HG03354 (cell line): ENCODE data around the gene CHCHD4.

Experiments used
- ATAC-seq: cut with Tn5 transposase; IDR thresholded peaks from one replicate; pipeline ENCODE4 v1.9.1; 2021; ENCODE audit warnings: mild to moderate bottlenecking; ENCODE audit not compliant: unreplicated experiment, poor library complexity, severe bottlenecking

Gene CHCHD4

DNA sequence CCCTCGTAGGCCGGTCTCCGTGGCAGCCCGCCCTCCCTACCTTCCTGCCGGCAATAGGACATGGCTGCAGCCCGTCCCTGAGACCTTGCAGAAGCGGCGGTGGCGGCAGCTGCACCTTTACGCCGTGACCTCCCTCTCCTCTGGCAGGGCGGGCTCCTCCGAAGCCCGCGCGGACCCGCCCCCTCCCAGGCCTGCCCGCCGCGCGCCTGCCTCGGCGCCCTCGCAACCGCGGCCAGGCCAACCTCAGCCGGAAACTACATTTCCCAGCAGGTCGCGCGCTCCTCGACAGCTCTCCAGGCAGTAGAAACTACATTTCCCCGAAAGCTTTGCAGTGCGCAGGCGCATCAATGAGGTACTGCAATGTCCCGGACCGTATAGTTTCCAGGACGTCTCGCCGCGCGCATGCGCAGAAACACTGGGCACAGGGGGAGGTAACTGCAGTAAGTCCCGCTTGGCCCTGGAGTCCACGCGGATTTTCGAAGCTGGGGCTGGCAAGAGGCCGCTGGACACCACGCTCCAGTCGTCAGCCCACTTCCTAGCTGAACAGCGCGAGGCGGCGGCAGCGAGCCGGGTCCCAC is at the start of gene CHCHD4, which contains the start of gene TMEM43:
Gene CHCHD4 (minus strand): TSS at position 256 of the 578 bp plus-strand sequence. CDS start 194 bp downstream, at position 62.
Gene TMEM43 (plus strand): TSS at position 438 of the 578 bp plus-strand sequence. CDS start 142 bp downstream, outside the sequence.
- ATAC-seq, result peak; percentile 89

DNA sequence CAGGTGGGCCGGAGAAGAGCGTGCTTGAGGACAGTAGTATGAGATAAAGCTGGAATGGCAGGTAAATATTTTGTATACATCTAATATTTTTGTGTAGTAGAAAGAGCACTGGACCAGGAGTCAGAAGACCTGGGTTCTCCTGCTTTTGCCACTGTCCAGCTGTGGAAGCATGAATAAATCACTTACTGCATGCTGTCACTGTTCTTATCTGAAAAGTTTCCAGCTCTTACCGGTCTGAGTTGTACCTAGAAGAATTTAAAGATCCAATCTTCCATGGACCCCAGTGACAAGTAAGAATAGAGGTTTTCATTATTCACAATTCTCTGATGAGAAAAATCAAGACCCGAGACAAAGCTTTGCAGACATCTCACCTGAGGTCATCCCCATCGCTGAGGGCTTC is 47.8 kb upstream of the CHCHD4 start:
- no peak for ATAC-seq

DNA sequence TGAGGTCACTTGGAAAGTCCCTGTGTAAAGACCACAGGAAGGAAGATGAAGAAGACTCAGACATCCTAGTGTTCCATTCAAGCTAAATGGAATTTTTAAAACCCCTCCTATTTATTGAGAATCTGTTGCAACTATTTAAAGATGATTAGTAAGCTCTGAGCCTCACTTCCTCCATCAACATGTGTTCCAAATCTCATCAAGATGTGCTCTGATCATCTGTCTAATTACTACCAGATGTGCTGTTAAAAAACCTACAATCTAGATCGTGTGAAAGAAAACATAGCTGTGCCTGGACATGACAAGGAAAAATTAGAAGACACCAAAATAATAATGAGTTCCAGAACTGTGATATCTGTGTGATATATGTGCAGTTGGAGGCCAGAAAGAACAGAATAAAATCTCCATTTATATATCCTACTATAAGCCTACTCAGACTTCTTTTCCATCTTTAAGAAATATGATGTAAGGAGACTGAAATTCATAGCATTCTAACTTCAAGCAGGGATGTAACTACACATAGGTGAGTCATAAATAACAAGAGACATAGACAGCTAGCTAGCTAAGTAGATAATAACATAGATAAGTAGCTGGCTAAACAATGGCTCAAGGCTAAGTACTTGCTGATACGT is 46.0 kb upstream of the CHCHD4 start:
- ATAC-seq, result no peak

DNA sequence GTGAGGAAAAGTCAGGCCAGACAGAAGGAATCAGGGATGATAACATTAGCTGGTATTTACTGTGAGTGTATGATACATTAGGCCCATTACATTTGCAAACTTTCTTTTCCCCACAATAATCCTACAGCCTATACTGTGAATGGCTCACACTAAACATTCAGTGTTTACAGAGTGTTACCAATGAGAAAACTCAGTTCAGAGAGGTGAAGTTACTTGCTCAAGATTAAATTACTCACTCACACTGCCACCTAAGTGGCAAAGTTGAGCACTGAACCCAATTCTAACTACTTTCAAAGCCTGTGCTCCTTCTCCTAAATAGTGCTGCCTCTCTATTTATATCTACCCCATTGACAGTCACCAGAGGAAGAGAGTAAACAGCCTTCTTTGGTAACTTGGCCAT is 45.2 kb upstream of the CHCHD4 start:
- ATAC-seq, result no peak

DNA sequence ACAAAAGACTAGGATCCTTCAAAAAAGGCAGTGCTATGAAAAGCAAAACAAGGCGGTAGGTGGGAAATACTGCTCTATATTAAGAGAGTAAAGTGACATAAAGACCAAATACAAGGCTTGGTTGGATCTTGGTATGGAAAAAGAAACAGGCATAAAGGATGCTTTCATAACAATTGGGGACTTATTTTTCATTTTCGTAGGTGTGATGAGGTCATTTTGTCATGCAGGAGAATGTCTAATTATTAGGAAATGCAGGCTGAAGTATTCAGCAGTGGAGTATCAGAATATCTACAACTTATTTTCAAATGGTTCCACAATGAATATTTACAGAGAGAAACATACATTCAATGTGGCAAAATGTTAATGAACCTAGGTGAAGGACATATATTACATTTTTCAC is 44.8 kb upstream of the CHCHD4 start:
- no peak for ATAC-seq

DNA sequence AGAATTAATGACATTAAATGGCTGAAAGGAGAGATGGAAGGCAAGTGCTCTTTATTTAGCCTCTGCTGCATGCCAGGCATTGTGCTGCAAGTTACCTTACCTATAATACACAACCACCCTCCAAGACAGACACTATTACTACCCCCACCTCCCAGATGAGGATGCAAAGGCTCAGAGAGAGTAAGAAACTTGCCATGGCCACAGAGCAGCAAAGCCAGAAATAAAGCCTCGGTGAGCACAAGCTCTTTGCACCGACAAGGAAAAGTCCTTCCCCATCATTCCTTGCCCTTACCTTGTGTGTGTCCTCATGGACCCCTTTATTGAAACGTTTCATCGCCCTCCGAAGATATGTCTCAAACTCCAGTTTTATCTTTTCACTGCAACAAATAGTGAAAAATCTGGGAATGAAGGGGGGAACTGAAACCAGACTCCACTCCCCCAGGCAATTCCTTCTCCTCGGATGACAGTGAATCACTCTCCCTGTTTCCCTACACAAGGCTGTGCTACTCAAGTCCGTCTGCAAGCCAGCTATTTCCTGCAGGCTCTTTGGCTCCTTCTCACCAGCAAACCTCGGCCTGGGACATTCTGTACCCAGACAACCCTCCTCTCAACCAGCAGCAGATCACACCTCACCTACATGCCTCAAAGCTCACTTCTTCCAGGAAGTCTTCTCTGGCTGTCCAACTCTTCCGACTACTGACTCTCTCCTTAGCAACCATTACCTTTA is 42.4 kb upstream of the CHCHD4 start:
- ATAC-seq, result no peak

DNA sequence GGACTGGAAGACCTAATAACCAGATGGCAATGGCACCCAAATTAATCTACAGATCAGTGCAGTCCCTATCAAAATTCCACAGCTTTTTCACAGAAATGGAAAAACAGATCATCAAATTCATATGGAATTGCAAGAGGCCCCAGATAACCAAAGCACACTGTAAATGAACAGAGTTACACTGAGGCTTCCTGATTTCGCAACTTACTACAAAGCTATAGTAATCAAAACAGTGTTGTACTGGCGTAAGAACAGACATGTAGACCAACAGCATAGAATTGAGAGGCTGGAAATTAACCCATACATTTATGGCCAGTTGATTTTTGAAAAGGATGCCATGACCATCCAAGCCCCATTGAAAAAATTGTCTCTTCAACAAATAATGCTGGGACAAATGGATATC is 37.5 kb upstream of the CHCHD4 start:
- ATAC-seq, result no peak

DNA sequence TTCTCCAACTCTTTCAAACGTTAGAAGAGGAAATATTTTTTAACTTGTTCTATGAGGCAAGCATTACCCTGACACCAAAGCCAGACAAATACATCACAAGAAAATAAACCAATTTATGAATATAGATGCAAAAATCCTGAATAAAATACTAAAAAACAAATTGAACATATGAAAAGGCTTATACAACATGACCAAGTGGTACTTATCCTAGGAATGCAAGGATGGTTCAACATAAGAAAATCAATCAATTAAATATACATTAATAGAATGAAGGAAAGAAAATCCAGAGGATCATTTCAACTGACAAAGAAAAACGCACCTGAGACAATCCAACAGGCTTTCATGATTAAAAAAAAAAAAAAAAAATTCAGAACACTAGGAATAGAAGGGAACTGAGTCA is 36.6 kb upstream of the CHCHD4 start:
- no peak for ATAC-seq

DNA sequence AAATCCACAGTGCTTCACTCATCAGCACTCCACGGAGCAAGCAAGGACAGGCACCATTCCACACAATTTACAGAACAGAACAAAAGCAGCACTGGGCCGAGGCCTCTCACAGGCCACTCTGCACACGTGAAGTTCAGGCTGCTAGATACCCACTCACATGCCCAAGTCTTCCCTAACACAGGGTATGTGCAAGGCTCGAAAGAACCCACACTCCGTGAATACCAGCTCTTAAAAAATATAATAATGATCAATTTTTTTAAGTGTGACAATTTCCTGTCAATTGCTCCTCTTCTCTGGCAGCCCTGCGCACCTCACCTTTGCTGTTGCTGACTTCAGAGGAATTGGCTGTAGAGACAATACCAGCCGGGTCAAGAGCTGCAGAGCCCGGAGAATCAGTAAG is 34.8 kb upstream of the CHCHD4 start:
- ATAC-seq, result no peak

DNA sequence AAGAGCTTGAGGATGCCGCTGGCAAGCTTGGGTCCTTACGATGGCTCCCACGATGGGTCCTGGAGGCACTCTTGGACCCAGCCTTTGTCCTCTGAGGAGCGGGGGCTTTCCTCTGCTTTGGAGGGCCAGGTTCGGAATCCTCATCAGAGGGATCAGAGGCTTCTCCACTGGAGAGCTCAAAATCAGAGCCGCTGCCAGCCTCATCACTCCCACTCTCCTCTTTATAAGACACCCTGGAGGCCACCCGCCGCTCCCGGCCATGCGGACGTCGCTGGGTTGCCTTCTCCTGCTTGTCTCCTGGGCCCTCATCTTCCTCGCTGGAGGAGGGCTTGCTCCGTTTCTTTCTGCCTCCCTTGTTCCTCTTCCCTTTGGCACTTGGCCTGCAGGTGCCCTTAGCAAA is 33.7 kb upstream of the CHCHD4 start:
- ATAC-seq, result no peak

DNA sequence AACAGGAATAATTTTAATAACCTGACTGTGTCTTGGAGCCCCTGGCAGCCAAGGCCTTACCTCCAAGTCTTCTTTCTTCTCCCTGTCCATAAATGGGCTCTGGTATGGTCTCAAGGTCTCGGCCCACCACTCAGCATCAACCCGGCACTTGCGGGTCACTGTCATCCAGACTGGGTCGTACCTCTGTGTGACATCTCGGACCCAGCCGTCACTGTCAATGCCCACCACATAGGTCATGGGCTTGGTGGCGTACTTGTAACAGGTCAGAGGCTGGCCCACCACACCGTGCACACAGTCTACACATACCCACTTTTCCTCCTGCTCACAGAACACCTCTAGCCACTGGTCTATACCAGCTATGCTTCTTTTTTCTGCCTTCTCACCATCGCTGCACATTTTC is 33.3 kb upstream of the CHCHD4 start:
- no peak for ATAC-seq

DNA sequence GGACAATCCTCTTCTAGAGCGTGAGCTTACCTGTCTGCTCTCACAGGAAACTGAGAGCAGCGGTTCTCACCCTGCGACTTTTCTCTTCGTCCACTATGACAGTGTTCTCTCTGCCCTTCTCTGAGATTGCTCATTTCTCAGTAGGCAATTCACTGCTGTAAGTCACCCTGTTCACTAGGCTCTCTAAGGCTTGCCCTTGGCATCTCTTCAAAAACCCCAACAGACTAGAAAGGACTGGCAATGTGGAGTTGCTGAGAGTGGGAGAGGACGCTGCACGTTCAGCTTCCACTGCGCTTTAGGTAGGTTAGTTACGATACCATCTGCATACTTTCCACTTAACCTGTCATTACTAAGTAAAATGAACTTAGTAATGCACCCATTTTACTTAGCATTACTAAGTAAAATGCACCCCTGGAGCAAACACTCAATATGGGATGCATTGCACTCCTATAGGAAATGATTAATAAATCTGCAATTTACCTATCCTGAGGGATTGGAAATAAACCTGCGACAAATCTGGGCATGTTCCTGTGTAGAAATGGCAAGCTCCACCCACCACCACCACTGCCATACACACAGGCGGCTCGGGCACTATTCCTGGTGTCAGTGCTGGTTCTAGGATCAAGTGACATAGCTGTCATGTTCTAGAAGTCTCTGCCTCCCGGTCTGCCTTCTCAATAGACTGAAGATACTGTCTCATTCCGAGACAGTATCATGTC is 32.3 kb upstream of the CHCHD4 start:
- ATAC-seq, result no peak

DNA sequence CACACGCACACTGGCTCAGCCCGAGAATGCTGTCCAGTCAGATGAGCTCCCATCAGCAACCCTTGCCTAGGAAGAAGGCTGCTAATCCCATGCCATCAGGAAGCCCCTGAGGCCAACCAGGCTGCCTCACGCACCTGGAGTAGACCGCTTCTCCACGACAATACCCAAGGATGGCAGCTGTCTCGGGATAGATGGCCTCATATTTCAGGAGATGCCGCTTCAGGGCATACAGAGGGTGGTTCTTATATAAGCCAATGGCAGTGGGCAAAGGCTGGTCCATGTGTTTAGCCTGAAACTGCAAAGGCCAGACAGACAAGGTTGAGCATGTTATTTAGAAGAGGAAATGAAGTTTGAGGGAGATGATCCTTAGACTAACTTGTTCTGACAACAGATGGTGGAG is 31.5 kb upstream of the CHCHD4 start:
- ATAC-seq, result no peak

DNA sequence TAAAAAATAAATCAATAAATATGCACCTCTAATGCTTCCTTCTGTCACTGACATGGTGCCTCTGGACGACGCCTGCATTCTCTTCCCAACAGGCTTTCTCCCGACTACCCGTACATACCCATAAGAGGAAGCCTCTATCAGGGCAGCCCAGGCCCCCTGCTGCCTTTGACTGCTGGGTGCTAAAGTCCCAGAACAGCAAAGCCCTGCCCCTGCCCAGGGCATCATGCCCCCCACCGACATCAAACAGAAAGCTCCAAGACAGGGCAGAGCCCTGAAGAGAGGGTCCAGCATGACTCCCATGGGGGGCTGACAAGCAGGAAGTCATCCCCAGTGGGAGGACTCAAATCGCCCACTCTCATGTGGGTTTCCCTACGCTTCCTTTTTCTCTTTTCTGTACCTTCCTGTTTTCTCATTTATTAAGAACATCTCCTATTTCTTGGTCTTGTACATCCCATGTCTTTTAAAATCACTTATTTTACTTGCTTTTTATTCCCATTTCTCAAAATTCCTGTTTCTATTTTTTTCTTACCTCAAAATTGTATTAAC is 30.3 kb upstream of the CHCHD4 start:
- no peak for ATAC-seq

DNA sequence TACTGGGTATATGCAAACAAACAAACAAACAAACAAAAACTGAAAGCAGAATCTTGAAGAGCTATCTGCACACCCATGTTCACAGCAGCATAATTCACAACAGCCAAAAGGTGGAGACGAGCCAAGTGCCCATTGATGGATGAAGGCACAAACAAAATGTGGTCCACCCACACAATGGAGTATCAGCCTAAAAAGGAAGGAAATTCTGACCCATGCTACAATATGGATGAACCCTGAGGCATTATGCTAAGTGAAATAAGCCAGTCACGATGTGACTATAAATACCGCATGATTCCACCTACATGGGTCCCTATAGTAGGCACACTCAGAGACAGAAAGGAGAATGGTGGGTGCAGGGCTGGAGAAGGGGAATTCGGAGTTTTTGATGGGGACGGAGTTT is 29.6 kb upstream of the CHCHD4 start:
- ATAC-seq, result no peak

DNA sequence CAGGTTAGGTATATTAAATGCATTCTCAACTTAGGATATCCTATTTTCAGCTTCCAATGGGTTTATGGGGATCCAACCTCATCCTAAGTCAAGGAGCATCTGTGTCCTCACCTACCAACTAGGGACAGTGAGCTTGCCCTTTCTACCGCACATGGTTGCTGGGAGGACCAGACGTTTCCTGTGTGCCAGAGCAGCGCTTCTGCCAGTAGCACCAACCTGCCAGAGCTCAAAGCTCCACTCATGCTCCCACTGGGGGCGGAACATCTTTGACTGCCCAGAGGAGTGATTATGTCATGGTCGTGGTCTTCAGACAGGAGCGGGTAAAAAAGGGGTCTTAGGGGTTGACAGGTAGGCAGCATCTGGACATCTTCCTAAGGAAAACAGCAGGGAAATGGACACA is 29.0 kb upstream of the CHCHD4 start:
- no peak for ATAC-seq

DNA sequence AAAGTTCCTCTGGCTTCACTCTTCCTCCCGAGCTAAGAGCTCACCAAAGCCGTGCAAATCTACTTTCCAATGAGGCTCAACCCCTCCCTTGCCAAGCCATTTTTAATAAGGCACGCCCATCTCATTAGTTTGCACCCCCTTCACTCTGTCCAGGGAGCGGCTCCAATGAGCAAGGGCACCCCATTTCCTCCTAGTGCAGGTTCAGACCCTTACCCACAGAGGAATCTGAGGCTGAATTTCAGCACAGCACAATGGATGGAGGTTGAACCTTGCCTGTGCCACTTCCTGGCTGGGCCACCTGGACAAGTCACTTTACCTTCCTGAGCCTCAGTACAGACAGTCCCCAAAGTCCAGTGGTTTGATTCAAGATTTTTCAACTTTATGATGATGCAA is 28.3 kb upstream of the CHCHD4 start:
- ATAC-seq, result no peak

DNA sequence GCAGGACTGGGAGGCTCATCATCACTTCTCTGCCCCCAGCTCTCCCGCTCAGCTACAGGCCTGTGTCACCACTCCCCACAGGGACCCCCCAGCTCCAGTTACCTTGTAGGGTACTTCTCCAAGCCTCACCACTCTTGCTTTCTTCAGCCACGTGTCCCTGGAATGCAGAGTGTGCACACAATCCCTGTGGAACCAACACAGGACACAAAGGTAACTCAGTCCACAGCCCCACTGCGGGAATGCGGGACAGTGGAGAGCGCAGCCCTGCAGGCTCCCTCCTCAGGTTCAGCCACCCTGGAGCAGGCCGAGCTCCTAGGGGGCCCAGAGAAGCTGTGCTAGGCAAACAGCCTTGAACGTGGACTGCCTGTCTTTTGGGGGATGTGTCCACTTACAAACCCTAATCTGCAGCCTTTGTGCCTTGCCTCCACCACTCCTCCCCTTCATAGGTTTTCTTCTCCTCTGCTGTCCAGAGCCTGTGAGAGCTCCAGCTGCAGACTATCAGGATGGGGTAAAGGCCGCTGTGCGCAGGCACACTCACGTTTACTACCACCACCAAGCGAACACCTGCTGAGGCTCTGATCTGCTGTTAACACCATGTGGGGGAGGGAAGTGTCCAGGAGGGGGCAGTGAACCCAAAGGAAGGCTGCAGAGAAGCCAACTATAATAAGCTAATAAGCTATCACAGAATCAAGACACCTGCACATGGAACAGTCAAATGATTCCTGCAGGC is 27.7 kb upstream of the CHCHD4 start:
- ATAC-seq, result no peak

DNA sequence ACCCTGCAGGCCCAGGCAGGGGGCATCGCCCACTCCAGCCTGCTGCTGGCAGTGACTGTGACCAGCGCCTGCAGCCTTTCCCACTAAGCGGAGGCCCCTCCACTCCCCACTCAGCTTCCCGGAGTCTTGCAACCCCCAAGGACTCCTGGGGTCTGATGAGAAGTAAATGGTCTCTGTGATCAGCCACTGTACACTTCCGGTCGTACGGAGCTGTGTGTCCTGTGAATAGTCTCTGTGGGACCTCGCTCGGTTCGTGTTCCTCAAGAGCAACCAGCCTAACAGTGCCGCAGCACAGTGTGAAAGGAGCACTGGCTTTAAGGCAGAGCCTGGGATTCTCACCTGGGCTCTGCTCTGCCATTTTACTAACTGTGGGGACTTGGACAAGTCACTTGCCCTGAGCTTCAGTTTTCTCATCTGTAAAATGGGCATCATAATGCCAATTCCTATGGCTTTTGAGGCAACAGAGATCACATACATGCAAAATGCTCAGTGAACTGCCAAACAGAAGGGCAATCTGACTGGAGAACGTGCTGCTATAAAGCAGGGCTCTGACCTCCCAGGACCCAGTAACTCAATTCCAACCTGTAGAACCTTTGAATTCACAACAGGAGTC is 26.9 kb upstream of the CHCHD4 start:
- ATAC-seq, result no peak
